Measurements from ENCODE around the gene TCF7L1. TPM values are rescaled to one million over a fixed set of nuclear protein-coding genes. Genes with fewer than 3 reads are reported as not detected.

Gene TCF7L1
- total RNA-seq, 1 donor from 2014 or later = 48.3 TPM

GRCh38 chr2:85230679-85231467, 97.7 kb downstream of the TCF7L1 start:
- Mint-ChIP-seq H3K27ac (no peak overlapping the region), H3K4me3 (no peak overlapping the region), H3K4me1 (peaks cover 11% of the 10 kb centered on the region), H3K36me3 (peaks cover 8% of the 10 kb centered on the region), H3K9me3 (no peaks in the 10 kb centered on the region), H3K27me3 (ENCODE audit: low read depth) (no peaks in the 10 kb centered on the region)
- TF ChIP-seq CTCF (IDR thresholded peaks at IDR 0.05; ENCODE audit: unreplicated experiment) = no peak
- DNase-seq (ENCODE audit: low spot score in 2 of 2, unreplicated experiment in 2 of 2) = no peak

- Mint-ChIP-seq H3K27ac (no peak overlapping the region), H3K36me3 (peaks cover 8% of the 10 kb centered on the region)
These were observed 98.2 kb downstream of the TCF7L1 start for GRCh38 chr2:85231468-85231805.

GRCh38 chr2:85231952-85232351, 98.8 kb downstream of the TCF7L1 start:
- no peak for DNase-seq (ENCODE audit: low spot score in 2 of 2, unreplicated experiment in 2 of 2)
- H3K36me3 Mint-ChIP-seq = peaks cover 8% of the 10 kb centered on the region
- no peak overlapping the region for H3K4me3 Mint-ChIP-seq
- no peak for TF ChIP-seq CTCF (IDR thresholded peaks at IDR 0.05; ENCODE audit: unreplicated experiment)
- H3K4me1 Mint-ChIP-seq = peaks cover 11% of the 10 kb centered on the region
- H3K27ac Mint-ChIP-seq = no peak overlapping the region
- H3K27me3 Mint-ChIP-seq (ENCODE audit: low read depth) = no peaks in the 10 kb centered on the region
- no peaks in the 10 kb centered on the region for H3K9me3 Mint-ChIP-seq

More at GRCh38 chr2:85231468-85231805, 98.2 kb downstream of the TCF7L1 start:
- no peak for DNase-seq (ENCODE audit: low spot score in 2 of 2, unreplicated experiment in 2 of 2)
- no peak for TF ChIP-seq CTCF (IDR thresholded peaks at IDR 0.05; ENCODE audit: unreplicated experiment)
- no peaks in the 10 kb centered on the region for H3K9me3 Mint-ChIP-seq
- H3K4me3 Mint-ChIP-seq = no peak overlapping the region
- H3K27me3 Mint-ChIP-seq (ENCODE audit: low read depth) = no peaks in the 10 kb centered on the region
- H3K4me1 Mint-ChIP-seq = peaks cover 11% of the 10 kb centered on the region

GRCh38 chr2:85234868-85235267, 101.7 kb downstream of the TCF7L1 start:
- no peaks in the 10 kb centered on the region for H3K27me3 Mint-ChIP-seq (ENCODE audit: low read depth)
- no peak for TF ChIP-seq CTCF (IDR thresholded peaks at IDR 0.05; ENCODE audit: unreplicated experiment)
- H3K36me3 Mint-ChIP-seq = peaks cover 8% of the 10 kb centered on the region
- no peak overlapping the region for H3K4me3 Mint-ChIP-seq
- no peak for DNase-seq (ENCODE audit: low spot score in 2 of 2, unreplicated experiment in 2 of 2)
- peaks cover 27% of the 10 kb centered on the region for H3K4me1 Mint-ChIP-seq
- H3K27ac Mint-ChIP-seq = no peak overlapping the region
- no peaks in the 10 kb centered on the region for H3K9me3 Mint-ChIP-seq

- Mint-ChIP-seq H3K9me3 (no peaks in the 10 kb centered on the region), H3K36me3 (peaks cover 12% of the 10 kb centered on the region), H3K4me3 (no peak overlapping the region), H3K27me3 (ENCODE audit: low read depth) (no peaks in the 10 kb centered on the region), H3K27ac (no peak overlapping the region), H3K4me1 (peaks cover 27% of the 10 kb centered on the region)
- no peak for TF ChIP-seq CTCF (IDR thresholded peaks at IDR 0.05; ENCODE audit: unreplicated experiment)
- no peak for DNase-seq (ENCODE audit: low spot score in 2 of 2, unreplicated experiment in 2 of 2)
These were observed 102.1 kb downstream of the TCF7L1 start for GRCh38 chr2:85235281-85235680.

All from mesothelial cell of epicardium (in vitro differentiated cells).